HG02642 (cell line): Measurements from ENCODE around the gene MMP25.

ENCODE experiments used
- ATAC-seq: cut with Tn5 transposase; IDR thresholded peaks from one replicate; pipeline ENCODE4 v1.9.1; 2021; ENCODE audit warnings: mild to moderate bottlenecking; ENCODE audit not compliant: unreplicated experiment, poor library complexity

Gene MMP25

GRCh38 chr16:3015865-3016521 is 30.4 kb upstream of the MMP25 start:
- ATAC-seq = no peak

- ATAC-seq = no peak
These were observed 29.0 kb upstream of the MMP25 start for GRCh38 chr16:3017344-3017743.

DNA sequence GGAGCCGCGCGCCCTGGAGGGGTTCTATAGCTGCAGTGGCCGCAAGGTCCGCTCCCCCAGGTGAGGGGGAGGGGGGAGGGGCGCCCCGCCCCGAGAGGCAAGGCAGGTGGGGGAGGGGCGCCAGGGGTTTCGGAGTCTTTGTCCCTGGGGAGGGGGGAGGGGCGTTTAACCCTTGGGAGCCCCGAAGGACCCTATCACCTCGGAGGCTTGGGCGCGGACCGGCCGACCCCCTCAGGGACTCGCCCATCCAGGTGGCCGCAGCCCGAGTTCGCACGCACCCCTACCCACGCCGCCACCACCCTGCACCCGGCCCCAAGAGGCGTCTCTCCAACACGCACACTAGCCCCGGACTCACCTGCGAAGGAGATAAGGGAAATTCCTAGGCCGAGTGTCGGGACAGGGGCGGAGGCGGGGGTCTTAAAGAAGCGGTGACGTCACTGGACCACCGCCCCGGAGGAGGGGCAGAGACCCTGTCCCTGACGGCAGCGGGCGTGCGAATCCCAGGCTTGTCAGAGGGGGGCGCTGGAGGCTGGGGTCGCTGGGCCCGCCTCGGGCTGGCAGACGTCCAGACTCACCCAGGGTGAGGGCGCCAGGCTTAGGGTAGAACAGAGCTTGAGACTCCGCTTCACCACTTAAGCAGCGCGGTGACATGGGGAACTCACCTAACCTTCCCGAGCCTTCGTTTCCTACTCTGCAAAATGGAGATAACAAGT is 28.4 kb upstream of the MMP25 start, which contains the start of gene CLDN6:
Gene CLDN6, minus strand, starts transcription at position 390 of the 713 bp plus-strand sequence. CDS start 2,162 bp downstream, outside the sequence.
- no peak for ATAC-seq

DNA sequence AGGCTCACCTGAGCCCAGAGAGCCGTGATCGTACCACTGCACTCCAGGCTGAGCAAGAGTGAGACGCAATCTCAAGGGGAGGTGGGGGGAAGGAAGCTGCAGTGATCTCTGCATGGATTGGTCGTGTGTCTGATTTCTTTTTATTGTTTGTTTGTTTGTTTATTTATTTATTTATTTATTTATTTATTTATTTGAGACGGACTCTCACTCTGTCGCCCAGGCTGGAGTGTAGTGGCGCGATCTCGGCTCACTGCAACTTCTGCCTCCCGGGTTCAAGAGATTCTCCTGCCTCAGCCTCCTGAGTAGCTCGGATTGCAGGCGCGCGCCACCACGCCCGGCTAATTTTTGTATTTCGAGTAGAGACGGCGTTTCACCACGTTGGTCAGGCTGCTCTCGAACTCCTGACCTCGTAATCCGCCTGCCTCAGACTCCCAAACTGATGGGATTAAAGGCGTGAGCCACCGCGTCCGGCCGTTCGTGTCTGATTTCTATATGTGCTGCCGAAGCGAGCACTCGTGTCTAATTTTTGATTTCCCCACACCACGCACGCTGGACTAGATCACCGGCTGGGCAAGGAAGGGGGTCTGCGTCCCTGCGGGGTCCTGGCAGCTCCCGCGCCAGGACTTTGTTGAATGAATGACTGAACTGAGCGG is 26.6 kb upstream of the MMP25 start:
- no peak for ATAC-seq

GRCh38 chr16:3020247-3020603 is 26.1 kb upstream of the MMP25 start, which contains the start of gene TNFRSF12A:
Gene TNFRSF12A (plus strand): TSS chr16:3020368. CDS start chr16:3020398, 30 bp downstream.
- ATAC-seq = no peak

DNA sequence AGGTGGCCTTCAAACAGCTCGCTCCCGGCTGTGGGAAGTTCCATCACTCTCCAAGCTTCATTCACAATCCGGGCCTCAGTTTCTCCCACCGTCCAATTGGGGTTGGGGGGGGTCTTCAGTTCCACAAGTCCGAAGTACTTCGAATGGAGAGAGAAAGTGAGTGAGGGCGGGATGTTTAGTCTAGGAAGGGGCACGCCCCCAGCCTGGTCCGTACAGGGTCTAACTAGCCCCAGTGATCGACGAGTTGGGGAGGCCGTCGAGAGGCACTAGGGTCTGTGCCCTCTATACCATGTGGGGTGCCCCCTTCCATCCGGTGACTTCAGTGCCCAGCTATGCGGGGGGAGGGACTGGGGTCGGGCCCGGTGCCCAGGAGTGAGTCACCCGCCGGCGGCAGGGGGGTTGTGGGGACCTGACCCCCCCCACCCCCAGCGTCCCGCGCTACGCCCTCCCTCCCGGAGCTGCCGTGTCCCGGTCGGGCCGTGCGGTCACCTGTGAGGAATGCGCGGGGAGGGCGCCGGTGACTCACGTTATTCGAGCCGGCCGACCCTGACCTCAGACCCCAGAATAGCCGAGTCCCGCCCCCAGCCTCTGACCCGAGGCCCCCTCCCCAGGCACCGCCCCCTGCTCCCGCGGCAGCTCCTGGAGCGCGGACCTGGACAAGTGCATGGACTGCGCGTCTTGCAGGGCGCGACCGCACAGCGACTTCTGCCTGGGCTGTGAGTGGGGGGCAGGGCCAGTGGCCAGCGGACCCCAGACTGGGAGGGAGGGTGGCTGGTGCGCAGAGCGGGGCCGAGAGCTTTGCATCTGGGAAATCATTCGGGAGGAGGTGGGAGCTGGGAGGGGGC is 25.5 kb upstream of the MMP25 start:
- no peak for ATAC-seq

DNA sequence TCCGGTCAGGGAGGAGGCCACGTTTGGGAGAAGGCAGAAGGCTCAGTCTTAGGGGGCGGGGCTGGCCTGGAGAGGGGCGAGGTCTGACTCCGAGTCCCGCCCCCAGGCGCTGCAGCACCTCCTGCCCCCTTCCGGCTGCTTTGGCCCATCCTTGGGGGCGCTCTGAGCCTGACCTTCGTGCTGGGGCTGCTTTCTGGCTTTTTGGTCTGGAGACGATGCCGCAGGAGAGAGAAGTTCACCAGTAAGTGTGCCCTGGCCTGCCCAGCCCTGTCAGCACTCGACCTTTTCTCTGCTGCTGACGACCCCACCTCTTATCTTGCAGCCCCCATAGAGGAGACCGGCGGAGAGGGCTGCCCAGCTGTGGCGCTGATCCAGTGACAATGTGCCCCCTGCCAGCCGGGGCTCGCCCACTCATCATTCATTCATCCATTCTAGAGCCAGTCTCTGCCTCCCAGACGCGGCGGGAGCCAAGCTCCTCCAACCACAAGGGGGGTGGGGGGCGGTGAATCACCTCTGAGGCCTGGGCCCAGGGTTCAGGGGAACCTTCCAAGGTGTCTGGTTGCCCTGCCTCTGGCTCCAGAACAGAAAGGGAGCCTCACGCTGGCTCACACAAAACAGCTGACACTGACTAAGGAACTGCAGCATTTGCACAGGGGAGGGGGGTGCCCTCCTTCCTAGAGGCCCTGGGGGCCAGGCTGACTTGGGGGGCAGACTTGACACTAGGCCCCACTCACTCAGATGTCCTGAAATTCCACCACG is 24.7 kb upstream of the MMP25 start:
- ATAC-seq = no peak

- no peak for ATAC-seq
These were observed 24.1 kb upstream of the MMP25 start for GRCh38 chr16:3022208-3022683.

DNA sequence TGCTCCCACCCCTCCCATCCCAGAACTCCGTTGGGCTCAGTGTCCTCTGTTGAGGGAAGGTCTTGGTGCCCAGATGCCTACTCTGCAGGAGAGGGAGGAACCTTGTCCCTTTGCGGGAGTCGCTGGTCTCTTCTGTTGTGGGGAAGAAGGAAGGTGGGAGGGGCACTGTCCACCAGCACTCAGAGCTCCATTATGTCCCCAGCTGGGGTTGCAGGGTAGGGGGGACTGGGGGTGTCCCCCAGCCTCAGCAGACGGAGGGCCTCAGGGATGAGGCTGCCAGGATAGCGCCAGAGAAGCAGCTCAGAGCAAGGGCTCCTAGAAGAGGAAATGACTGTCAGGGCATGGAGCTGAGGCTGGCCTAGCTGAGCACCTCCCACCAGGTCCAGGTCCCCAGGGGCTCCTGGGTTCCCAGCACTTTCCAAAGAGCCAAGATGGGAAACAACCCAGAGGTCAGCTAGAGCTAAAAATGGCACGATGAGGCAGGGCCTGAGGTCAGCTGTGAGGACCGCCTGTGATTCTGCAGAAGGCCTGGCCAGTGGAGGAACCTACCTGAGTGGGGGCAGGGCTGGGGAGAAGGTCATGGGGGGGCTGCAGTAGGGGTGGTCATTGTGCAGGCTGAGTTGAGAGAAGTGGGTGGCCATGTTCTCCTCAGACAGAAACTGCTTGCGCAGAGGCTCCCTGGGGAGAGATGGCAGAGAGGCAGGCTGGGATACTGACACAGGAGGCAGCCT is 23.5 kb upstream of the MMP25 start:
- ATAC-seq = no peak

DNA sequence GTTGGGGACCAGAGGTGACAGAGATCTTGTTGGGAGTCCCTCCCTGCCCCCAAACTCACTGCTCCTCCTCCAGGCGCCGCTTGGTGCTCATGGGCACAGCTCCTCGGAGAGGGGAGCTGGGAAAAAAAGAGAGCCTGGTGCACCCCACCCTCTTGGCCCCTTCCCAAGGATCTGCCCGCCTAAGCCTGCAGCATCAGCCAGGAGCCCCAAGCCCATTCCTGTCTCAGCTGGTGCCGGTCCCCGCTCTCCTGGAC is 23.0 kb upstream of the MMP25 start:
- ATAC-seq = peak; percentile 1

GRCh38 chr16:3023669-3024478 is 22.5 kb upstream of the MMP25 start, which contains the start of the genes HCFC1R1 and THOC6:
Gene HCFC1R1 (minus strand): TSS chr16:3023942. CDS start chr16:3023941, 1 bp downstream.
Gene THOC6 (plus strand): TSS chr16:3024035. CDS start chr16:3024327, 292 bp downstream.
- peak; percentile 77 for ATAC-seq

DNA sequence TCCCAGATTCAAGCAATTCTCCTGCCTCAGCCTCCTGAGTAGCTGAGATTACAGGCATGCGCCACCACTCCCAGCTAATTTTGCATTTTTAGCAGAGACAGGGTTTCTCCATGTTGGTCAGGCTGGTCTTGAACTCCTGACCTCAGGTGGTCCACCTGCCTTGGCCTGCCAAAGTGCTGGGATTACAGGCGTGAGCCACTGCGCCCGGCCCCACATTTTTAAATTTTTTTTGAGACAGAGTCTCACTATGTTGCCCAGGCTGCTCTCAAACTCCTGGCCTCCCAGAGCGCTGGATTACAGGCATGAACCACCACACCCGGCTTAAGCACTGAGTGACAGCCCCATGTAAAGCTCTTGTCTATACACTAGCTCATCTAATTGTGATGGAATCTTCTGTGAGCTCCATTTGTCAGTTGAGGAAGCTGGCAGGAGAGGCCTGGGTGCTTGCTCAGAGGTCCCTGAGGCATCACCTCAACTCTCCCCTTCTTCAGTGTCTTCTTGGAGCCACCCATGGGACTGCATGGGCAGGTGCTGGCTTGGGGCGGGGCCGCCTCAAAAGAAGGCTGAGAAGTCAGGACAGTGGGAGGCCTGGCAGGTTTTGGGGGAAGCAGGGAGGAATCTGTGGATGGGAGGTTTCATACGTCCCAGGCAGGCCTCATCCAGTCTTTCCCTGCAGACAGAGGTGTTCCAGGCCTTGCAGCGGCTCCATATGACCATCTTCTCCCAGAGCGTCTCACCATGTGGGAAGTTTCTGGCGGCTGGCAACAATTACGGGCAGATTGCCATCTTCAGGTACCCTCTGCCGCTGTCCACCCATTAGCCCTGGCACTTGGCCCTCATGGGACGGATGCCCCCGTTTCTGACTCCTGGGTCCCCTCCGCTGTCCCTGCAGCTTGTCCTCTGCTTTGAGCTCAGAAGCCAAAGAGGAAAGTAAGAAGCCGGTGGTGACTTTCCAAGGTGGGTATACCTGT is 21.0 kb upstream of the MMP25 start:
- no peak for ATAC-seq

DNA sequence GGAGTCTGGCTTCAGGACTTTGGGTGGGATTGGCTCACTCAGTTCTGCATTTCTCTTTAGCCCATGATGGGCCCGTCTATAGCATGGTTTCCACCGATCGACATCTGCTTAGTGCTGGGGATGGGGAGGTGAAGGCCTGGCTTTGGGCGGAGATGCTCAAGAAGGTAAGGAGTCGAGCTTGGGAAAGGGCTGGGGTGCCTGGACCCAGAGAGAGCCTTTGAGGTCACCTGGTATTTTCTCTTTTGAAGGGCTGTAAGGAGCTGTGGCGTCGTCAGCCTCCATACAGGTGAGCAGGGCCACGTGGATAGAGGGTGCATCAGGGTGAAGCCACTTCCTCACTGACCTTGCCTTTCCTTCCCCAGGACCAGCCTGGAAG is 20.4 kb upstream of the MMP25 start:
- no peak for ATAC-seq

DNA sequence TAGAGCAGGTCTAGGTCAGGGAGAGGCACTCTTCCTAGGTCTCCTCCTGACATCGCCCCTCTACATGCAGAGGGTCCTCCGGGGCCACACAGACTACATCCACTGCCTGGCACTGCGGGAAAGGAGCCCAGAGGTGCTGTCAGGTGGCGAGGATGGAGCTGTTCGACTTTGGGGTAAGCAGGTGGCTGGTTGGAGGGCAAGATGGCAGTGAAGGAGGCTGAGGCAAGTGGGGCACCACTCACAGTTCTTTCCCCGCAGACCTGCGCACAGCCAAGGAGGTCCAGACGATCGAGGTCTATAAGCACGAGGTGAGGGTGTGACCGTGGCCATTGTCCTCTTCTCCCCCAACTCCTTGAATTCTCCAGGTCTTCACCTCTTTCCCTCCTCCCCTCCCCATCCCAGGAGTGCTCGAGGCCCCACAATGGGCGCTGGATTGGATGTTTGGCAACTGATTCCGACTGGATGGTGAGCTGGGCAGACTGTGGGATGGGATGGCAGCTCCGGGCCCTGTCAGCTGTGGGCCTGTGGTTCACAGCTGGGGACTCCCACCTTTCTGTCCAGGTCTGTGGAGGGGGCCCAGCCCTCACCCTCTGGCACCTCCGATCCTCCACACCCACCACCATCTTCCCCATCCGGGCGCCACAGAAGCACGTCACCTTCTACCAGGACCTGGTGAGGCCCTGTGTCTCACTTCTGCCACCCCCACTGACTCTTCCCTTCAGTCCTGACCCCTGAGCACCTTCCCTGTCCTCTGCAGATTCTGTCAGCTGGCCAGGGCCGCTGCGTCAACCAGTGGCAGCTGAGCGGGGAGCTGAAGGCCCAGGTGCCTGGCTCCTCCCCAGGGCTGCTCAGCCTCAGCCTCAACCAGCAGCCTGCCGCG is 19.5 kb upstream of the MMP25 start:
- no peak for ATAC-seq

GRCh38 chr16:3027489-3027795 is 18.9 kb upstream of the MMP25 start:
- no peak for ATAC-seq

- no peak for ATAC-seq
These were observed 18.2 kb upstream of the MMP25 start for GRCh38 chr16:3027983-3028715.
